Adipocyte (in vitro differentiated cells): ENCODE data around the gene CADM2.
"Not testable (repeated sequence)": the region's sequence is repeated elsewhere in the genome, so short reads cannot be mapped to it uniquely, and the experiment has no call there.

Experiments
- DNase-seq: peaks from one replicate; pipeline ENCODE4 v3.0.0-alpha.2; 2015; ENCODE audit warnings: low read depth
- H3K27me3 ChIP-seq: replicated peaks from 2 replicates; pipeline ENCODE4 v1.7.0; 2013; ENCODE audit warnings: mild to moderate bottlenecking, low read length, moderate library complexity; ENCODE audit not compliant: control insufficient read depth, insufficient read depth
- H3K36me3 ChIP-seq: 2 replicates; pipeline ENCODE4 v1.7.0; 2013; ENCODE audit warnings: low read length, mild to moderate bottlenecking, moderate library complexity; ENCODE audit not compliant: control insufficient read depth, insufficient read depth, severe bottlenecking
- H3K4me1 ChIP-seq: 2 replicates; pipeline ENCODE4 v1.7.0; 2013; ENCODE audit warnings: mild to moderate bottlenecking, low read length, moderate library complexity; ENCODE audit not compliant: control insufficient read depth, insufficient read depth
- H3K4me3 ChIP-seq: 2 replicates; pipeline ENCODE4 v1.7.0; 2013; ENCODE audit warnings: mild to moderate bottlenecking, low read length, moderate library complexity
- H3K9ac ChIP-seq: 2 replicates; pipeline ENCODE4 v1.7.0; 2013; ENCODE audit warnings: mild to moderate bottlenecking, low read length, moderate library complexity
- H3K9me3 ChIP-seq: 2 replicates; pipeline ENCODE4 v1.7.0; 2013; ENCODE audit warnings: mild to moderate bottlenecking, low read length, moderate library complexity; ENCODE audit not compliant: control insufficient read depth

Gene CADM2

GRCh38 chr3:85482213-85482490 lies 523.4 kb downstream of the CADM2 start:
- no peaks in the 10 kb centered on the region for H3K9me3 ChIP-seq
- H3K9ac ChIP-seq, result no peak overlapping the region
- H3K36me3 ChIP-seq, result no peaks in the 10 kb centered on the region
- H3K4me1 ChIP-seq, result peaks cover 10% of the 10 kb centered on the region
- no peak for DNase-seq
- no peak overlapping the region for H3K4me3 ChIP-seq
- H3K27me3 ChIP-seq, result no peaks in the 10 kb centered on the region

GRCh38 chr3:85483986-85484385 lies 525.2 kb downstream of the CADM2 start:
- Histone ChIP-seq H3K27me3 (no peaks in the 10 kb centered on the region), H3K4me1 (peaks cover 10% of the 10 kb centered on the region), H3K36me3 (no peaks in the 10 kb centered on the region), H3K4me3 (no peak overlapping the region), H3K9ac (no peak overlapping the region), H3K9me3 (no peaks in the 10 kb centered on the region)
- no peak for DNase-seq

GRCh38 chr3:85487375-85487774 lies 528.6 kb downstream of the CADM2 start:
- H3K36me3 ChIP-seq, result no peaks in the 10 kb centered on the region
- no peak overlapping the region for H3K4me3 ChIP-seq
- DNase-seq, result no peak
- no peak overlapping the region for H3K9ac ChIP-seq
- H3K27me3 ChIP-seq, result no peaks in the 10 kb centered on the region
- no peaks in the 10 kb centered on the region for H3K9me3 ChIP-seq
- H3K4me1 ChIP-seq, result peaks cover 5% of the 10 kb centered on the region

GRCh38 chr3:85495602-85496001 lies 536.8 kb downstream of the CADM2 start:
- H3K9ac ChIP-seq, result no peak overlapping the region
- no peaks in the 10 kb centered on the region for H3K4me1 ChIP-seq
- no peaks in the 10 kb centered on the region for H3K27me3 ChIP-seq
- H3K9me3 ChIP-seq, result no peaks in the 10 kb centered on the region
- no peaks in the 10 kb centered on the region for H3K36me3 ChIP-seq
- DNase-seq, result no peak
- H3K4me3 ChIP-seq, result no peak overlapping the region

- H3K4me1 ChIP-seq, result peaks cover 4% of the 10 kb centered on the region
- H3K9me3 ChIP-seq, result no peaks in the 10 kb centered on the region
- no peak overlapping the region for H3K4me3 ChIP-seq
- H3K9ac ChIP-seq, result no peak overlapping the region
- H3K27me3 ChIP-seq, result no peaks in the 10 kb centered on the region
- H3K36me3 ChIP-seq, result no peaks in the 10 kb centered on the region
- no peak for DNase-seq
Measured at GRCh38 chr3:85498177-85498576, 539.4 kb downstream of the CADM2 start.

GRCh38 chr3:85502148-85502875 lies 543.5 kb downstream of the CADM2 start:
- no peak overlapping the region for H3K4me3 ChIP-seq
- H3K4me1 ChIP-seq, result peaks cover 4% of the 10 kb centered on the region
- no peaks in the 10 kb centered on the region for H3K9me3 ChIP-seq
- H3K9ac ChIP-seq, result no peak overlapping the region
- H3K36me3 ChIP-seq, result no peaks in the 10 kb centered on the region
- DNase-seq, result no peak
- H3K27me3 ChIP-seq, result no peaks in the 10 kb centered on the region

- H3K4me3 ChIP-seq, H3K36me3 ChIP-seq, DNase-seq, H3K4me1 ChIP-seq, H3K9me3 ChIP-seq, H3K27me3 ChIP-seq, H3K9ac ChIP-seq: not testable (repeated sequence)
Measured at GRCh38 chr3:85504129-85504784, 545.5 kb downstream of the CADM2 start.

GRCh38 chr3:85504785-85505511 lies 546.2 kb downstream of the CADM2 start:
- H3K36me3 ChIP-seq, H3K9ac ChIP-seq, DNase-seq, H3K4me3 ChIP-seq, H3K9me3 ChIP-seq, H3K27me3 ChIP-seq, H3K4me1 ChIP-seq: not testable (repeated sequence)

- H3K27me3 ChIP-seq, H3K4me3 ChIP-seq, H3K4me1 ChIP-seq, H3K9me3 ChIP-seq, H3K9ac ChIP-seq, H3K36me3 ChIP-seq, DNase-seq: not testable (repeated sequence)
Measured at GRCh38 chr3:85507052-85507451, 548.3 kb downstream of the CADM2 start.

- no peaks in the 10 kb centered on the region for H3K9me3 ChIP-seq
- H3K9ac ChIP-seq, result no peak overlapping the region
- no peaks in the 10 kb centered on the region for H3K4me1 ChIP-seq
Measured at GRCh38 chr3:85508659-85509058, 549.9 kb downstream of the CADM2 start.

GRCh38 chr3:85516146-85516545 lies 557.4 kb downstream of the CADM2 start:
- Histone ChIP-seq H3K27me3 (no peaks in the 10 kb centered on the region), H3K4me3 (no peak overlapping the region), H3K36me3 (no peaks in the 10 kb centered on the region), H3K9ac (no peak overlapping the region), H3K9me3 (no peaks in the 10 kb centered on the region), H3K4me1 (no peaks in the 10 kb centered on the region)
- DNase-seq, result no peak

More at GRCh38 chr3:85508659-85509058, 549.9 kb downstream of the CADM2 start:
- Histone ChIP-seq H3K36me3 (no peaks in the 10 kb centered on the region), H3K4me3 (no peak overlapping the region), H3K27me3 (no peaks in the 10 kb centered on the region)
- DNase-seq, result no peak
